CD4-positive, alpha-beta T cell treated with Interleukin-17A for 1 hour (primary cell): ENCODE measurements around the gene CHD9NB.

ENCODE experiments used
- DNase-seq: peaks from one replicate; pipeline ENCODE4 v3.0.0-alpha.2; 2020

CHD9NB gene

GRCh38 chr16:53052519-53053501, at the start of gene CHD9NB:
Gene CHD9NB (minus strand): TSS chr16:53052897. CDS start chr16:53044158, 8,739 bp downstream.
- DNase-seq, result no peak

- DNase-seq, result no peak
These were observed 48.2 kb upstream of the CHD9NB start for GRCh38 chr16:53100889-53101288.

GRCh38 chr16:53100131-53100748, 47.5 kb upstream of the CHD9NB start:
- no peak for DNase-seq

GRCh38 chr16:53099318-53100130, 46.8 kb upstream of the CHD9NB start:
- DNase-seq, result peak; percentile 60

GRCh38 chr16:53098526-53099317, 46.0 kb upstream of the CHD9NB start:
- peak; percentile 56 for DNase-seq

- no peak for DNase-seq
These were observed 44.5 kb upstream of the CHD9NB start for GRCh38 chr16:53097190-53097589.

- DNase-seq, result peak; percentile 32
These were observed 41.4 kb upstream of the CHD9NB start for GRCh38 chr16:53094013-53094630.

GRCh38 chr16:53093162-53093744, 40.6 kb upstream of the CHD9NB start:
- no peak for DNase-seq

- no peak for DNase-seq
These were observed 39.6 kb upstream of the CHD9NB start for GRCh38 chr16:53092284-53092683.

GRCh38 chr16:53091466-53092211, 38.9 kb upstream of the CHD9NB start:
- DNase-seq, result peak; percentile 14

- no peak for DNase-seq
These were observed 38.1 kb upstream of the CHD9NB start for GRCh38 chr16:53090591-53091411.

GRCh38 chr16:53090286-53090590, 37.5 kb upstream of the CHD9NB start:
- no peak for DNase-seq

- DNase-seq, result no peak
These were observed 37.0 kb upstream of the CHD9NB start for GRCh38 chr16:53089434-53090285.

GRCh38 chr16:53087101-53087500, 34.4 kb upstream of the CHD9NB start:
- no peak for DNase-seq

GRCh38 chr16:53085931-53086421, 33.3 kb upstream of the CHD9NB start:
- no peak for DNase-seq

GRCh38 chr16:53085369-53085843, 32.7 kb upstream of the CHD9NB start:
- DNase-seq, result no peak

- no peak for DNase-seq
These were observed 32.1 kb upstream of the CHD9NB start for GRCh38 chr16:53084746-53085334.

- DNase-seq, result no peak
These were observed 31.4 kb upstream of the CHD9NB start for GRCh38 chr16:53084141-53084541.
